H9 (cell line): ENCODE data around the gene TREML1. TPM values are rescaled to one million over a fixed set of nuclear protein-coding genes. Genes with fewer than 3 reads are reported as not detected.

Experiments
- DNase-seq: peaks from one replicate; pipeline ENCODE4 v3.0.0-alpha.2; 2017
- H2AFZ ChIP-seq: one replicate; pipeline ENCODE4 v1.6.1; 2013; ENCODE audit warnings: mild to moderate bottlenecking, low read length, control low read depth, moderate library complexity
- H2AK5ac ChIP-seq: 2 replicates; pipeline ENCODE4 v1.6.1; 2013; ENCODE audit warnings: low read length, control low read depth, mixed read lengths; ENCODE audit not compliant: insufficient read length
- H2BK120ac ChIP-seq: one replicate; pipeline ENCODE4 v1.6.1; 2013; ENCODE audit warnings: low read depth, mild to moderate bottlenecking, low read length, control low read depth, inconsistent platforms; ENCODE audit not compliant: poor library complexity, severe bottlenecking
- H2BK12ac ChIP-seq: 2 replicates; pipeline ENCODE4 v1.6.1; 2013; ENCODE audit warnings: low read length, control low read depth, mixed read lengths, low read depth; ENCODE audit not compliant: insufficient read length
- H2BK15ac ChIP-seq: 2 replicates; pipeline ENCODE4 v1.6.1; 2013; ENCODE audit warnings: low read depth, low read length, control low read depth
- H2BK20ac ChIP-seq: one replicate; pipeline ENCODE4 v1.6.1; 2013; ENCODE audit warnings: low read depth, mild to moderate bottlenecking, low read length, control low read depth, inconsistent platforms; ENCODE audit not compliant: poor library complexity, severe bottlenecking
- H2BK5ac ChIP-seq: 2 replicates; pipeline ENCODE4 v1.6.1; 2013; ENCODE audit warnings: low read length, control low read depth, mixed read lengths; ENCODE audit not compliant: insufficient read length
- H3K14ac ChIP-seq: 2 replicates; pipeline ENCODE4 v1.6.1; 2013; ENCODE audit warnings: low read length, control low read depth; ENCODE audit not compliant: insufficient read depth
- H3K18ac ChIP-seq: 2 replicates; pipeline ENCODE4 v1.6.1; 2013; ENCODE audit warnings: low read depth, mild to moderate bottlenecking, mixed read lengths, low read length, control low read depth; ENCODE audit not compliant: insufficient read length
- H3K23ac ChIP-seq: 2 replicates; pipeline ENCODE4 v1.6.1; 2013; ENCODE audit warnings: low read length, control low read depth, mixed read lengths, low read depth; ENCODE audit not compliant: insufficient read length
- H3K23me2 ChIP-seq: 2 replicates; pipeline ENCODE4 v1.6.1; 2013; ENCODE audit warnings: low read depth, mild to moderate bottlenecking, mixed read lengths, low read length, control low read depth; ENCODE audit not compliant: insufficient read length, poor library complexity, severe bottlenecking
- H3K27ac ChIP-seq: 2 replicates; pipeline ENCODE4 v1.5.1; 2013; ENCODE audit warnings: low read length, control low read depth, mixed read lengths, low read depth; ENCODE audit not compliant: insufficient read length
- H3K27me3 ChIP-seq: 2 replicates; pipeline ENCODE4 v1.6.1; 2013; ENCODE audit warnings: low read length, control low read depth, inconsistent platforms; ENCODE audit not compliant: insufficient read depth
- H3K4ac ChIP-seq: 2 replicates; pipeline ENCODE4 v1.6.1; 2013; ENCODE audit warnings: low read depth, mild to moderate bottlenecking, control low read depth, inconsistent platforms, low read length, moderate library complexity
- H3K4me1 ChIP-seq: 2 replicates; pipeline ENCODE4 v1.6.1; 2013; ENCODE audit warnings: low read length, control low read depth, inconsistent platforms; ENCODE audit not compliant: insufficient read depth
- H3K4me2 ChIP-seq: 2 replicates; pipeline ENCODE4 v1.6.1; 2013; ENCODE audit warnings: low read length, control low read depth, mixed read lengths; ENCODE audit not compliant: insufficient read length, insufficient read depth
- H3K56ac ChIP-seq: 2 replicates; pipeline ENCODE4 v1.6.1; 2013; ENCODE audit warnings: low read depth, mild to moderate bottlenecking, mixed read lengths, low read length, control low read depth; ENCODE audit not compliant: insufficient read length
- H3K79me1 ChIP-seq: 2 replicates; pipeline ENCODE4 v1.6.1; 2013; ENCODE audit warnings: low read depth, mild to moderate bottlenecking, moderate library complexity, low read length, control low read depth, inconsistent platforms; ENCODE audit not compliant: insufficient read depth, poor library complexity, severe bottlenecking
- H3K79me2 ChIP-seq: 2 replicates; pipeline ENCODE4 v1.6.1; 2013; ENCODE audit warnings: low read length, control low read depth, inconsistent platforms; ENCODE audit not compliant: insufficient read depth
- H3K9ac ChIP-seq: 2 replicates; pipeline ENCODE4 v1.6.1; 2013; ENCODE audit warnings: low read length, control low read depth, mixed read lengths; ENCODE audit not compliant: insufficient read length; ENCODE audit errors: extremely low read depth
- H3K9me3 ChIP-seq: one replicate; pipeline ENCODE4 v1.6.1; 2013; ENCODE audit warnings: low read depth, low read length, inconsistent platforms; ENCODE audit not compliant: control insufficient read depth
- H3T11ph ChIP-seq: one replicate; pipeline ENCODE4 v1.6.1; 2013; ENCODE audit warnings: mild to moderate bottlenecking, low read length, control low read depth, inconsistent platforms
- H4K20me1 ChIP-seq: one replicate; pipeline ENCODE4 v1.6.1; 2013; ENCODE audit not compliant: control insufficient read depth, insufficient read length, insufficient read depth
- H4K5ac ChIP-seq: 2 replicates; pipeline ENCODE4 v1.6.1; 2013; ENCODE audit warnings: low read depth, mild to moderate bottlenecking, mixed read lengths, low read length, control low read depth; ENCODE audit not compliant: insufficient read length
- H4K8ac ChIP-seq: replicated peaks from 2 replicates; pipeline ENCODE4 v1.6.1; 2013; ENCODE audit warnings: low read length, control low read depth, mixed read lengths, low read depth; ENCODE audit not compliant: insufficient read length
- H4K91ac ChIP-seq: 2 replicates; pipeline ENCODE4 v1.6.1; 2013; ENCODE audit warnings: low read depth, mild to moderate bottlenecking, moderate library complexity, mixed read lengths, low read length, control low read depth; ENCODE audit not compliant: insufficient read length
- H3K27ac Mint-ChIP-seq, 3 experiments: 2 replicates in 2 of 3; 3 replicates in 1 of 3; pipeline ENCODE4 v1.8.0; 2020 to 2021; ENCODE audit warnings: mixed read lengths in 3 of 3, mild to moderate bottlenecking in 1 of 3, moderate library complexity in 1 of 3
- H3K27me3 Mint-ChIP-seq: 2 replicates; pipeline ENCODE4 v1.8.0; 2021; ENCODE audit warnings: low read depth, mild to moderate bottlenecking, moderate library complexity, mixed read lengths
- H3K36me3 Mint-ChIP-seq, 3 experiments: 2 replicates in 2 of 3; 3 replicates in 1 of 3; pipeline ENCODE4 v1.8.0; 2020 to 2021; ENCODE audit warnings: low read depth in 3 of 3, mixed read lengths in 3 of 3; ENCODE audit not compliant: insufficient read depth in 1 of 3
- H3K4me1 Mint-ChIP-seq, 2 experiments: 2 replicates each; pipeline ENCODE4 v1.8.0; 2020; ENCODE audit warnings: mixed read lengths in 2 of 2
- H3K4me3 Mint-ChIP-seq, 2 experiments: 2 replicates in 1 of 2; 3 replicates in 1 of 2; pipeline ENCODE4 v1.8.0; 2020 to 2021; ENCODE audit warnings: mild to moderate bottlenecking in 2 of 2, mixed read lengths in 2 of 2, moderate library complexity in 1 of 2
- H3K9me3 Mint-ChIP-seq, 2 experiments: 2 replicates in 1 of 2; 3 replicates in 1 of 2; pipeline ENCODE4 v1.8.0; 2020; ENCODE audit warnings: mild to moderate bottlenecking in 2 of 2, mixed read lengths in 2 of 2, moderate library complexity in 1 of 2
- WGBS: extraction: QIAGEN DNeasy Blood & Tissue Kit; methylation state at CpG from one replicate; pipeline ENCODE4 v1.1.7; 2013; ENCODE audit warnings: missing lambda C conversion rate, low lambda C conversion rate, mixed read lengths; ENCODE audit not compliant: insufficient read length; ENCODE audit errors: extremely low coverage; 5-methylcytosine and 5-hydroxymethylcytosine counted together
- total RNA-seq: library from RNA; stranded (reverse); gene quantifications from 2 replicates; pipeline ENCODE4 v1.2.1, GENCODE V29; 2021
- TF ChIP-seq, protein P1 (sequence below): fragments of 200-600 bp; sonication (generic); conservative IDR thresholded peaks from 3 replicates; pipeline ENCODE4 v1.8.0; 2021; ENCODE audit warnings: antibody characterized with exemption, mild to moderate bottlenecking

Gene TREML1
- total RNA-seq, 1 experiment from 2014 or later, result not detected

DNA sequence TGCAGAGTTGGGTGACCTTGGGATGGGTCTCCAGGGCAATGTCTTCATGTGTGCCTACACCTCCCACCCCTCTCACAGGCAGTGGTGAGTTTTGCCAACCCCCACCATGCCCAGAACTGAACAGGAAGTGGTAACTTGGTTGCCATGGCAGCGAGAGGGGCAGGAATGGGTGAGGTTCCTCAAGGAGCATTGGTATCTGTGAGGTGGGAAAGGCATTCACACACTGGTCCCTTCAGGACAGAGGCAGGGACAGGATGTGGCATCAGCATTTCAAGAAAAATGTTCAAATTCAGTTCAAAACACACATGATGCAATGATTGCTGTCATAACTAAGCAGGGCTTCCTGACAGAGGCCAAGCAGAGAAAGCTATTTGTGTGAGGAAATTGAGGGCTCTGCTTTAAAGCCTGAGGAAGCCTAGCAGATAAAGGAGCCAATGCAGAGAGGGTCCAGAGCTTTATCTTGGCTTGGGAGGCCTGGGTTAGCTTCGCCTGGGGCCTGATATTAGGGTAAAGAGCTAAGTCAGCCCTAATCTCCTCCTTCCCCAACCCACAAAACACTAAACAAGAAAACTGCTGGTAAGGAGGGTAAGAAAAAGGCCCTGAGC lies 46.3 kb upstream of the TREML1 start:
- Histone ChIP-seq H2AK5ac (no peak overlapping the region), H3K14ac (no peak overlapping the region), H4K91ac (no peak overlapping the region), H2BK12ac (no peak overlapping the region), H3K27ac (no peak overlapping the region), H4K8ac (no peak overlapping the region), H4K5ac (no peak overlapping the region), H3K27me3 (no peaks in the 10 kb centered on the region), H3K4me1 (peaks cover 2% of the 10 kb centered on the region; the same call in 1 of the 2 replicates), H3K79me1 (no peaks in the 10 kb centered on the region), H3K79me2 (no peaks in the 10 kb centered on the region), H2AFZ (no peak overlapping the region), H2BK15ac (no peak overlapping the region), H2BK20ac (no peak overlapping the region), H3K9me3 (no peaks in the 10 kb centered on the region), H2BK5ac (no peak overlapping the region), H3K4ac (no peak overlapping the region), H3T11ph (no peak overlapping the region), H3K23ac (no peak overlapping the region), H3K23me2 (no peaks in the 10 kb centered on the region), H2BK120ac (no peak overlapping the region), H3K18ac (no peak overlapping the region), H4K20me1 (no peaks in the 10 kb centered on the region), H3K4me2 (no peak overlapping the region), H3K9ac (no peak overlapping the region), H3K56ac (no peak overlapping the region)
- Mint-ChIP-seq H3K9me3 (no peaks in the 10 kb centered on the region), H3K36me3 (no peaks in the 10 kb centered on the region), H3K4me3 (no peak overlapping the region), H3K4me1 (peaks cover 14 to 18% of the 10 kb centered on the region in 2 experiments), H3K27ac (no peak overlapping the region; a peak in 1 of 7 replicates), H3K27me3 (peaks cover 10% of the 10 kb centered on the region)
- TF ChIP-seq, protein P1, sequence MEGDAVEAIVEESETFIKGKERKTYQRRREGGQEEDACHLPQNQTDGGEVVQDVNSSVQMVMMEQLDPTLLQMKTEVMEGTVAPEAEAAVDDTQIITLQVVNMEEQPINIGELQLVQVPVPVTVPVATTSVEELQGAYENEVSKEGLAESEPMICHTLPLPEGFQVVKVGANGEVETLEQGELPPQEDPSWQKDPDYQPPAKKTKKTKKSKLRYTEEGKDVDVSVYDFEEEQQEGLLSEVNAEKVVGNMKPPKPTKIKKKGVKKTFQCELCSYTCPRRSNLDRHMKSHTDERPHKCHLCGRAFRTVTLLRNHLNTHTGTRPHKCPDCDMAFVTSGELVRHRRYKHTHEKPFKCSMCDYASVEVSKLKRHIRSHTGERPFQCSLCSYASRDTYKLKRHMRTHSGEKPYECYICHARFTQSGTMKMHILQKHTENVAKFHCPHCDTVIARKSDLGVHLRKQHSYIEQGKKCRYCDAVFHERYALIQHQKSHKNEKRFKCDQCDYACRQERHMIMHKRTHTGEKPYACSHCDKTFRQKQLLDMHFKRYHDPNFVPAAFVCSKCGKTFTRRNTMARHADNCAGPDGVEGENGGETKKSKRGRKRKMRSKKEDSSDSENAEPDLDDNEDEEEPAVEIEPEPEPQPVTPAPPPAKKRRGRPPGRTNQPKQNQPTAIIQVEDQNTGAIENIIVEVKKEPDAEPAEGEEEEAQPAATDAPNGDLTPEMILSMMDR, result no peak
- no CpG with 5 or more reads among the region's 2 CpGs for WGBS
- no peak for DNase-seq
